ENCODE data around the gene C6orf47.

The C6orf47 gene

DNA sequence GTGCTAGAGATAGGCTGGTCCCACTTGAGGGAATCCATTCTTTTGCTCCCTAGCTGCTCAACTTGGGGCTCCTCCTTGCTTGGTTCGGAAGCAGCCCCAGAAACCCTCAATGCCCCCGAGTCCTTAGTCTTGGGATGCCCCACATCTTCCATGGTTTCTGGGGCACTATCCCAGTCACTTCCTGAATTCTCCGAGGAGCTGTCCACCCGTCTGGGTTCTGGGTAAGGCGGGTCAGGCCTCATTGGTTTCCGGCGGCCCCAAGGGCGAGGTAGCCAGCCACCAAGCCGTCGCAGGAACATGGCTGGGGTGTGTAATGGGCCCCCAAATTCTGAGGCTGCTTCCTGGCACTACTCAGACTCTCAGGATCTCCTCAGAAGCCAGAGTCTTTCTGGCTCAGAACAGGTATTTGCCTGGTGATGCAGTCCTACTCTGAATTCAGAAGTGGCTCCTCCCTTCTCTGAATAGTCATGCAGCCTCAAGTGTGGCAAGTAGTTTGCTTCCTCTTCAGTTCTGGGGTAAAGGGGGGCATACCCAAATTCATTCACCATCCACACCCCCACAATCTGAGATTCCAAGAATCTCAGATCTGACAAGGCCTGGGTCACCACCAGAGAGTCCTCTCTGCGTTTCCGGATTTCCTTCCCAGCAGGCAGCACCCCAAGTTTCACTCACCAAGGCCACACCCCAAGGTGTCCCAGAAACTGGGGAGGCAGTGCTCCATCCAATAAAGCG is 763 bp downstream of the C6orf47 start:
- peak; percentile 0 for DNase-seq

DNA sequence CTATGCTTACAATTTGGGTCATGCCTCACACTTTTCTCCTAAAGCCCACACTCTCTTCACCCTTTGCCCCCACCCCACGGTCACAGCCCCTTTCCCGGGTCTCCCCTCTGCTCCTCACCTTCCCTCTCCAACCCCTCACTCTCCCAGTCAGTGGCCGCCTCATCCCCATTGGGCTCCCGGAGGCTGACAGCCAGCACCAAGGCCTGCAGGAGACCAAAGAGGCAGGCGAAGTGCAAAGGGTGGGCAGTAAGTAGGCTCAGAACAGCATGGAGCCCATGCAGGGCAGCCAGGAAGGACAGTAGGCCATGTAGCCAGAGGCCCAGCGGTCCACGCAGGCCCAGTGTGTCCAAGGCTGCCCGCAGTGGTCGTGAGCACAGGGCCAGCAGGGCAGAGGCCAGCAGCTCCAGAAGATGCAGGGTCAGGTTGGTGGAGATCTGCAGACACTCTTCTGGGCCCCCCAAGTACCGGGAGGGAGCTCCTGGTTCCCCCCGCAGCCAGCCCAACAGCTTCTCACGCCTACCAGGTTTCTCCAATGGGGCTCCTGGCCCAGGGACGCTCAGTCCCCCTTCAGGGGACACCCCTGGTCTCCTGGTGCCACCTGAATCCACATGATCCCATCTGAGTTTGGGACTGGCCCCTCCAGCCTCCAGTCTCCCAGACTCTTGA is 1.5 kb downstream of the C6orf47 start:
- DNase-seq: no peak

DNA sequence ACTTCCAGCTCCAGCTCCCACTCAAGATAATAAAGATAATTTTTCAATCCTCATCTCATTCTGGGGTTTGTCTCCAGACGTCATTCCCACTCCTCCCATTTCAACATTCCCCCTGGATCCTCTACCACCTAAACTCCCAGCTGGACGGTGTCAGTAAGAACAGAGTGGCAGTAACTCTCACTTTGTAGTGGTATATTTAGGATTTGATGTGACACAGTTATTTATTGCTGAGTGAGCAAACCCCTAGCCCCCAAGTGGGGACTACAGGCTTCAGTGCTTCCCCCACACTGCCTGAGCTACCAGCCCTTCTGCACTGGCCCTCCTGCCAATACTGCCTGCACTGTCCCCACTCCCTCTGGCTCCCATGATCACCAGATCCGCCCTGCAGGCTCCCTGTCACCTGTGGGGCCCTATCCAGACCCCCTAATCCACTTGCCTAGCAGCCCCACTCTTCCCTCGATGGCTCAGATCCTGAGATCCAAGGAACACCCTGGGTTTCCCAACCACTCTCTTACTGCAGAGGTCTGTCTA is 2.4 kb downstream of the C6orf47 start:
- DNase-seq: no peak

DNA sequence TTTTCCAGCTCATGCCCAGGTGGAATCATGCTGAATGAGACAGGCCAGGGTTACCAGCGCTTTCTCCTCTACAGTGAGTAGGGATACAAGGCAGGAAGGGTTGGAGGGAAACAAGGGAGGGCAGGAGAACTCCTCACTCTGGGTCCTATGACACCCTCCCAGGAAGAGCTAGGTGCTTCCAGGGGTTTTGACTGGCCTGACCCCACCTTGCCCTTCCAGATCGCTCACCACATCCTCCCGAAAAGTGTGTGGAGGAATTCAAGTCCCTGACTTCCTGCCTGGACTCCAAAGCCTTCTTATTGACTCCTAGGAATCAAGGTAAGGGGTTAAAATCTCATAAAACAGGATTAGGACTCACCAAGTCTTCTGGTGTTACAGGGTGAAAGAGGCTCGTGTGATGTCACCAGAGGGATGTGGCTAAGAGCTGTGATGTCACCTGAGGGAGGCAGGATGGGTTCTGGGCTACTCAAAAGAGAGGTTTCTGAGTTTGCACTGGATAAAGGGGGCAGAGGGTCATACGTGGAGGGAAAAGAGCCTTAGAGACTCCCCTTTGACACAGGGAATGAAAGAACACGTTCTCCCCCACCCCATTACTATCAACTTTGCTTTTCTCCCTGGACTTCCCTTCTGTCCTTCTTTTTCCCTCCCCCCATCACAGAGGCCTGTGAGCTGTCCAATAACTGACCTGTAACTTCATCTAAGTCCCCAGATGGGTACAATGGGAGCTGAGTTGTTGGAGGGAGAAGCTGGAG is 3.0 kb downstream of the C6orf47 start:
- no peak for DNase-seq

DNA sequence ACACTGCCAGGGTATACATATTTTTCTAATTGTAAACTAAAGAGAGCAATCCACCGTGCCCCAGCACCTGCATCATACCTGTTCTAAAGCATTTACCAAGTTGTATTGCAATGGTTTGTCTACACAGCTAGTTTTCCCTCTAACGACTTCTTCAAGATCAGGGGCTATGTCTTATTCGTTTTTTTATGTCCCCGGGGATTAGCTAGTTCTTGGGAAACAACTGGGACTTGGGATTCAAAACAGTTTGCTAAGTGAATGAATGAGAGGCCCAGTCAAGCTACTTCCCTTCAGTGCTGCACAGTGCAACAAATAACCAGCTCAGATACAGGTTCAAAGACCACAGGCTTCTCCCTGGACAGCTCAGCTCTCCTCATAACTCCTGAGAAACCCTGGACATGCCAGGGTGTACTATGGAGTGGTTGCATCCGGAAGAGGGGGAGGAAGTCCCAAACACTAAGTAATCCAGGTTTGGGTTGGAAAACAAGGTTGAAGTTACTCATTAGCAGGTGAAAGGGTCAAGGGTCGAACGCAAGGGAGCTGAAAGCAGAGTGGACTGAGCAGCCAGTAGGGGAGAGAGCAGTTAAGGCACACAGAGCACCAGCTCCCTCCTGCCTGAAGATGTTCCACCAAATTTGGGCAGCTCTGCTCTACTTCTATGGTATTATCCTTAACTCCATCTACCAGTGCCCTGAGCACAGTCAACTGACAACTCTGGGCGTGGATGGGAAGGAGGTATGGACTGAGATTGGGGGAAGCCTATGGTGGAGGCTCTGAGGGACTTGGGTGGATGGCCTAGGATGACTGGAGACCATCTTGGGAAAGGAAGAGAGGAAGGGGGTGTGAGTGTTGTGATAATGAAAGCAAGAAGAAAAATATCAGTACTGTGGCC is 5.0 kb downstream of the C6orf47 start, which contains the start of gene APOM:
TSS of gene APOM (plus strand) at position 546 of the 889 bp plus-strand sequence. CDS start at position 619, 73 bp downstream.
- DNase-seq: no peak

DNA sequence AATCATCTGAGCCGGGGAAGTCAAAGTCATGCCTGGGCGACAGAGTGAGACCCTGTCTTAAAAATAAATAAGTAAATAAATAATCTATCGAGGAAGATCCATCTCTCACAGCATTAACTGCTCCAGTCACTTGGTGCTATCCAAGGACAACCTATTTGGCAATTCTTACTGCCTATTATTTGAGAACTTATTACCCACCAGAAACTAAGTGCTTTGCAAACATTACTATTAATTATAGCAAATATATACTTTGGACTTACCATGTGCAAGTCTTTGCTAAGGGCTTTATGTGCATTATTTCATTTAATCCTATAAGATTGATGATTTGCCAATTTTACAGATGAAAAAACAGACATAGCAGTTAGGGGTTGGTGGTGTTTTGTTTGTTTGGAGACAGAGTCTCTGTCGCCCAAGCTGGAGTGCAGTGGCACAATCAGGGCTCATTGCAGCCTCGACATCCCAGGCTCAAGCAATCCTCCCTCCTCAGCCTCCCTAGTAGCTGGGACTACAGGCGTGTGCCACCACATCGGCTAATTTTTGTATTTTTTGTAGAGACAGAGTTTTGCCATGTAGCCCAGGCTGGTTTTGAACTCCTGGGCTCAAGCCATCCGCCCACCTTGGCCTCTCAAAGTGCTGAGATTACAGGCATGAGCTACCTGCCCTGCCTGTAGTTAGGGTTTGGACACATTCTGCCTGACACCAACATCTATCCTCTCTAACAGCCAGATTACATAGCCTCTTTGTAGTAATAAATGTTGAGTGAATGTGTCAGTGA is 5.8 kb downstream of the C6orf47 start:
- no peak for DNase-seq

DNA sequence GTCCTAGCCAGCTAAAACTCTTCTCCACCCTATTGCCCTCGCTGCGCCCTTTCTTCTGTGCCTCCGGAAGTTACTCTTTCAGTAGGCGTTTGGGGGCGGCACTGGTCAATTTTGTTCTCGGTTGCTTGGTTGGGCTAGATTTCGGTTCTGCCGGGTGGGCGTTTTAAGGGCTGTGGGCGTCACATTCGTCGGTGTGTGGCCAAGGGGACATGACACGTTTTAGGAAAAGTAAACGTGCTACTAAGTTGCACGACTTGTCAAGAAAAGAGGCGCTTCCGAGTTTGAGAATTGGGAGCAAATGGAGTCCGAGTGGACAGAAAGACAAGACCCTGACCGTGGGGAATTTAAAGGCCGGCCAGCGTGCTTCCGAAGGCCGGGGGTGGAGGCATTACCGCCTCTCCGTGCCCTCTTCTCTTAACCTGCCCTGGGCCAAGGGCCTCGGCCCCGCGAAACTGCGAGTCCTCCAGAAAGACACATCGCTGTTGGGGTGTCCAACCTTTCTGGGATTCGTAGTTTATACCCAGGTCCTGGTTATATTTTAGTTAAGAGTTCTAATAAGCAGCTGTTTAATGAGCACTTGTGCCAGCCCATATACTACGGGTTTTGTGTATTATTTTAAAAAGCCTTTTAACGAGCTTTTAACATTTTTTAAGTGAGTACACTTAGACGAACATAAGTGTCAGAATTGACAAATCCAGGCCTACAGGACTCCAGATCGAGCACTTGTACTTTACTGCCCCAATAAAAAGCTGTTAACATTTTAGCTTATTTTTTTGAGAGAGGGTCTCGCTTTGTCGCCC is 7.5 kb downstream of the C6orf47 start:
- DNase-seq: peak; percentile 91

DNA sequence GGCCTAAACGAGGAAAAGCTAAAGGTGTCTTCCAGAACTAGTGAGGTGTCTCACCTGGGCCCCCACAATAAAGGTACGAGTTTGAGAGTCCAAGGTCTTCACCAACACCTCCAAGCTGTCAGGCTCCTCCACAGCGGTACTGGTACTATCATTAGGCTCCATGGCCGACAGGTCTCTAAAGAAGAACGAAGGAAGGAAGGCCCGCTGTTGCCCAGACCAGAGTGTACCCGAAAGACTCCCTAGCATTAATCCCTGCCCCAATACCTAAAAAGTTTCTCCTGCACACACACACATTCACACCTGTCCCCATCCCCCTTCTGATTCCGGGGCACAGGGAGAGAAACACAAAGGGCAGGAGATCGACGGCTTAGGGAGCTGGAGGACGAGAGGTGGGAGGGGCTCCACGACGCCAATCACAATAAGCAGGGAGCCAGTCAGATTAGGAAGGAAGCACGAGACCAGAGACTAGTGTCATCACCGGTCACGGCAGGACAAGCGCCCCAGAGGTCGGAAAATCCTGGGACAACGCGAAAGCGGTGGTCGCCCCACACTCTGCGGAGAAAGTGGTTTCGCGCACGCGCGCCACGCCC is 8.9 kb downstream of the C6orf47 start:
- peak; percentile 37 for DNase-seq

DNA sequence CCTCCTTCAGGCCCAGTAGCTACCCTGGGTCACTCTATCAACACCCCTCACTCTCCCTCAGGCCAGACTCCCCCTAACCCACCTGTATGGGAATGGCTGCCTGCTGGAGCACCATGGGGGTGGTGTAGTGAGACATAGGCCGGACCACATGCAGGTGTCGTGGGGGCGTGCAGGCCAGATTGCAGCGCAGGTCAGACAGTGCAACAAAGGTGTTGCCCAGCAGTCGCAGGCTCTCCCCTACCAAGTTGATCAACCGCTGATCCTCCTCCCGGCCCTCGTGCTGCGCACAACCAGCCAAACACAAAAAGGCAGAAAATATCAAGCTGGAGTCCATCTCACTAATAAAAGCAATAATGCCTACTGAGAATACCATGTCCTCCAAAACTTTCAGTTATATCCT is 15.3 kb downstream of the C6orf47 start:
- no peak for DNase-seq

DNA sequence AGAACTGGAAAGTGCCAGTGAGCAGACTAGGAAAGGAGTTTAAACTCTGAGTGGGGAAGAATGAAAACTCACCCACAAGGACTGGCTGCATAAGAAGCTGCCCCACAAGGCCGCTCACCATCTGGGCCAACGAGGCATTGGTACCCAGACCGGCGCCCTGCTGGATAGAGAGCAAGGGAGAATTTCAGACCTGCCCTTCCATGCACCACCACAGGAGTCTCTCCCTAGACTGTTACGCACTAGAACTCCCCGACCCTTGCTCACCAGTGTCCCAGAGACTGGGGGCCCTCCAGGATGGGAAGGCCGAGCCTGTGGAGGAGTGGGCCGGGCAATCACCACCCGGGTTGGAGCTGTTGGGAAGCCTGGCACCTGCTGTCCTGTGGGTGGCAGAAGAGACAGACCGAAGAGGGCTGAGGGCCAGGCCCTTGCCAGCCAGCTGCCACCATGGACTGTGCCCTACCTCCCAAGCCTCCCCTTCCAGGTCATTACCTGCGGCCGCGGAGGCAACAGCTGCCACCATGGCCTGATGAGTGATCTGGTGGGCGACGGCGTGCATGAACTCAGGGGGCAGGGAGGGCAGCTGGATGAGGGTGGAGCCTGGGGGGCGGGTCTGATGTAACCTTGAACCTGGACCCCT is 16.6 kb downstream of the C6orf47 start:
- DNase-seq: no peak

DNA sequence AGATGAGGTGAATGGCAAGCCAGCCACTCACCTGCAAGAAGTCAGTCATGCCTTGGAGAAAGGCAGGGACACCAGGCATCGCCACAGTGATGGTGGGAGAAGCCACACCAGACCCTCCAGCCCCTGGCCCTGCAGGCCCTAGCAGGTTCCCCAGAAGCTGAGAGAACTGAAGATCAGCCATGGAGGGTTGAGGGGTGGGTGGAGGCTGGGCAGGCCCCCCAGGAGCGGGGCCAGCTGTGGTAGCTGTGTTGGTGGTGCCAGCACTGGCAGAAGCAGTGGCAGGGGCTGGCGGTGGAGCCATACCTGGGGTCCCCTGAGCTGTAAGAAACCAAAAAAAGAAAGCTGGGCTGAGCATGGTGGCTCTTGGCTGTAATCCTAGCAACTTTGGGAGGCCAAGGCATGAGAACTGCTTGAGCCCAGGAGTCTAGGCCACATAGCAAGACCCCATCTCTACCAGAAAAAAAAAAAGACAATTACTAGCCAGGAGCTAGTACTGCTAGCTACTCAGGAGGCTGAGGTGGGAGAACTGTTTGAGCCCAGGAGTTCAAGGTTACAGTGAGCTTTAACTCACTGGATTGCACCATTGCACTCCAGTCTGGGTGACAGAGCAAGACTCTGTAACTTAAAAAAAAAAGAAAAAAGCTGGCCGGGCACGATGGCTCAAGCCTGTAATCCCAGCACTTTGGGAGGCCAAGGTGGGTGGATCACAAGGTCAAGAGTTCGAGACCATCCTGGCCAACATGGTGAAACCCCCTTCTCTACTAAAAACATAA is 17.6 kb downstream of the C6orf47 start:
- DNase-seq: no peak

DNA sequence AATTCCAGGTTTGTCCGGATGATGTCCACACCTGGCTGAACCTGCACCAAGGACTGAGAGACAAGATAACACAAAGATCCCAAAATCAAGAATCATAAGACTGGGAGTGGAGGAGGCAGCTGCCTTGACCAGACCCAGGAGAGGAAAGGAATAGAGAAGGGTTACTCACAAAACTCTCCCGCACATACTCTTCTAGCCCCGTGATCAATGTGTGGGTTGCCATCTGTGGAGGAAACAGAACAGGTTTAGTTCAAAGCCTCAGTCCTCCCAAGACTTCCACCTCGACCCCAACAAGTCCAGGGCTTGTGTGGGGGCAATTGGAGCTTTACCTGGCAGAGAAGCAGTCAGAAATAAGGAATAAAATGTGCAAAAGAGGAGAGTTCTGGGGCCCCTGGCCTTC is 19.2 kb downstream of the C6orf47 start:
- no peak for DNase-seq

DNA sequence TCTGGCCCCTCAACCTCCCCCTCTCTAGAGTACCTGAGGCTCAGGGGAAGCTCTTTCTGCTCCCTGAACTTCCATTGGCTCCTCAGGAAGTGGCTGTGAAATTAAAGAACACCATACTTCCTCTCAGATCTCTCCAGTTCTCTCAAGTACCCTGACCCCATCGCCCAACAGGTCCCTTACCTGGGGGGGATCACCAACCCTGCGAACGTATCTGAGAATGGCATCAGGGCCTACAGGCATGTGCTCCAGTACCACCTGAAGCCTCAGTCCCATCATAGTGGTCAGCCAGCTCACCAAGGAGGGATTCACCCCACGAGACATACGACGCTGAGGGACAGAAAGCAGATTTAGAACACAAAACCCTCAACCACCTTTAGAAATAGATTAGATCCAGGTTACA is 20.0 kb downstream of the C6orf47 start:
- no peak for DNase-seq

DNA sequence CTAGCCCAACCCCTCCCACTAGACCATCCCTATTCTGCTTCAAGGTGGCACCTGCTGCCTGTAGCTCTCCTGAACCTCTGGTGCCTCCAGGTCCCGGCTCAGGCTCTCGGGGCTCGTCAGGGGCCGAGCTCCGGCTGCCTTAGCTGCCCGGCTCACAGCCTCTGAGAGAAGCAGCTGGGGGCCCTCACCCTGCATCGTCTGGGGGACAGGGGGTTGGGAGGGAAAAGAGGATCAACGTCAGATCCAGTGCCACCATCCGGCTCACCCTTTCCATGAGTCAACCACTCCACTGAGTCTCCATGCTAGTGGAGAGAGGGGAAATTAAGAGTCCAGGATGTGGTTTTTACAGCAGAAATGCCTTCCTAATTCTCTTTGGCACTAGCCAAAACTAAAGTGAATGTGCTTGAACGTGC is 21.1 kb downstream of the C6orf47 start:
- DNase-seq: no peak

DNA sequence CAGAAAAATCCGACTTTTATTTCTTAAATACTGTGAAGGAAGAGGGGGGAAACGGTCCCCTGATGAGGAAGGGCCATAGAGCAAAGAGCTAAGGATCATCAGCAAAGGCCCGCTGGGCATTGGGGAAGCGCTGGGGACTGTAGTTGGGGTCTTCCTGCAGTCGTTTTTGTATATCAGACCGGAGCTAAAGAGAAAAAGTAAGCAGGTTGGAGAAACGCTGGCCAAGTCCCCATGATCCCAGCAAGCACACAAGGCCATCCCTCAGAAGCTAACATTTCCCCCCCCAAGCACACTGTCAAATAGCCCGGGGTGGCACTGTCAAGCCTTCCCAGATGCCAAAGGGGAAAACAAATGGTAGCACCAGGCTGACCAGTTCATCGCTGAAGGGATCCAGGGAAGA is 21.5 kb downstream of the C6orf47 start:
- no peak for DNase-seq

DNA sequence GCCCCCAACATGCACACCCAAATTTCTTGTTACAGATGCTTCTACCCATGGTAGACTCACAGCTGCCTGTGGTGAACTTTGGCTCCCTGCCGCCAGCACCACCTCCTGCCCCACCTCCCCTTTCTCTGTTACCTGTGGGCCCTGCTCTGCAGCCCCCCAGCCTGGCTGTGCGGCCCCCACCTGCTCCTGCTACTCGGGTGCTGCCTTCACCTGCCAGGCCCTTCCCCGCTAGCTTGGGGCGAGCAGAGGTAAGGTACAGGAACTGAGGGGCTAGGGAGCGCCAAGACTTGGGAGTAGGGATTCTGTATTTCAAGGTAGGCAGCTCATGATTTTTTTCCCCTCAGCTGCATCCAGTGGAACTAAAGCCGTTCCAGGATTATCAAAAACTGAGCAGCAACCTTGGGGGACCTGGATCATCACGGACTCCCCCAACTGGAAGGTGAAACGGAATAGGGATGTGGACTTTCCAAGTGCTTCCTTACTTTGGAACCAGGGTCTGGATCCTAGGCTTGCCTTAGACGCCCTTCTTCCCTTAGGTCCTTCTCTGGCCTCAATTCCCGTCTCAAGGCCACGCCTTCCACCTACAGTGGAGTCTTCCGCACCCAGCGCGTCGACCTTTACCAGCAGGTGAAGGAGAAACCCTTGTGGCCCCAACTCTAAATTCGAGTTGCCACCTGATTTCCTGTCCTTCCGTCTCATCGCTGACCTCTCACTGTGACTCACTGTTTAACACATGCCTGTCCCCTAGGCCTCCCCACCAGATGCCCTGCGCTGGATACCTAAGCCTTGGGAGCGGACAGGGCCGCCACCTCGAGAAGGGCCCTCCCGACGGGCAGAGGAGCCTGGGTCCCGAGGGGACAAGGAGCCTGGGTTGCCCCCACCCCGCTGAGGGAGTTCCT is 23.6 kb downstream of the C6orf47 start:
- DNase-seq: no peak

DNA sequence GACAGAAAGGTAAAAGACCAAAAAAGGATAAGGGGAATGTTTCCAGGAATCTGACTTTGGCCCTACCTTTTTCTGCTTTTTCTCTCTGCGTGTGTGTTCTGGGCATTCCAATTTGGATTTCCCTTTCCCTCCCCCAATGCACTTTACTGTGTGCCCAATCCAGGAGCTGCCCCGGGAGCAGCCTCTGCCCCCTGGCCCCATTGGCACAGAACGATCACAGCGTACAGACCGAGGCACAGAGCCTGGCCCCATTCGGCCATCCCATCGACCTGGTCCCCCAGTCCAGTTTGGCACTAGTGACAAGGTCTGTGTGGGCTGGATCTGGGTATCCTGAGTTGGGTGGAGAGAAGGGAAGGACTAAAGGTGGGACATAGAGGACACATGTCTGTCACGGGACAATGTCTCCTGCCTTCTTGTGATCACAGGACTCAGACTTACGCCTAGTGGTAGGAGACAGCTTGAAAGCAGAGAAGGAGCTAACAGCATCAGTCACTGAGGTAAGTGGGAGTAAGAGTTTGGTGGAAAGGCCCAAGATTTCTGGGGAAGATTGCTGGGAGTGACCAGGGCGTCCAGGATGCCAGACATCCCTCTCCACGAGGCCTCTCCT is 25.5 kb downstream of the C6orf47 start:
- DNase-seq: no peak

DNA sequence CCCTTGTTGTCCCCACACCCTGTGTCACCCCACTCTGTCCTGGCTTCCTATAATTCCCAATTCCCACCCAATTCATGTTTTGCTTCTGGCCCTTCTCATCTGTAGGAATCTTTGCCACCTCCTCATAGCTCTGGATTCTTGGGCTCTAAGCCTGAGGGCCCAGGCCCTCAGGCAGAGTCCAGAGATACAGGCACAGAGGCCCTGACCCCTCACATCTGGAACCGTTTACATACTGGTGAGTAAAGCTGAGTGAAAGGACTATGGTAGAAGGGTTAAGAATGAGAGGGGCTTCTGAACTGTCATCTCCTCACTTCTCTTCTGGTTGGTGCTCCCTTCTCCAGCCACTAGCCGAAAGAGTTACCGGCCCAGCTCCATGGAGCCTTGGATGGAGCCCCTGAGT is 26.4 kb downstream of the C6orf47 start:
- DNase-seq: no peak
